ENCODE results near the gene AWAT1.
"Not testable (repeated sequence)": the region's sequence is repeated elsewhere in the genome, so short reads cannot be mapped to it uniquely, and the experiment has no call there.

The AWAT1 gene

GRCh38 chrX:70226048-70226447 is 8.4 kb upstream of the AWAT1 start:
- TF ChIP-seq, protein P1, sequence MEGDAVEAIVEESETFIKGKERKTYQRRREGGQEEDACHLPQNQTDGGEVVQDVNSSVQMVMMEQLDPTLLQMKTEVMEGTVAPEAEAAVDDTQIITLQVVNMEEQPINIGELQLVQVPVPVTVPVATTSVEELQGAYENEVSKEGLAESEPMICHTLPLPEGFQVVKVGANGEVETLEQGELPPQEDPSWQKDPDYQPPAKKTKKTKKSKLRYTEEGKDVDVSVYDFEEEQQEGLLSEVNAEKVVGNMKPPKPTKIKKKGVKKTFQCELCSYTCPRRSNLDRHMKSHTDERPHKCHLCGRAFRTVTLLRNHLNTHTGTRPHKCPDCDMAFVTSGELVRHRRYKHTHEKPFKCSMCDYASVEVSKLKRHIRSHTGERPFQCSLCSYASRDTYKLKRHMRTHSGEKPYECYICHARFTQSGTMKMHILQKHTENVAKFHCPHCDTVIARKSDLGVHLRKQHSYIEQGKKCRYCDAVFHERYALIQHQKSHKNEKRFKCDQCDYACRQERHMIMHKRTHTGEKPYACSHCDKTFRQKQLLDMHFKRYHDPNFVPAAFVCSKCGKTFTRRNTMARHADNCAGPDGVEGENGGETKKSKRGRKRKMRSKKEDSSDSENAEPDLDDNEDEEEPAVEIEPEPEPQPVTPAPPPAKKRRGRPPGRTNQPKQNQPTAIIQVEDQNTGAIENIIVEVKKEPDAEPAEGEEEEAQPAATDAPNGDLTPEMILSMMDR (conservative IDR thresholded peaks at IDR 0.05): no peak
- TF ChIP-seq ZFX (IDR thresholded peaks at IDR 0.05): no peak
- no peak overlapping the region for H3K27ac ChIP-seq

DNA sequence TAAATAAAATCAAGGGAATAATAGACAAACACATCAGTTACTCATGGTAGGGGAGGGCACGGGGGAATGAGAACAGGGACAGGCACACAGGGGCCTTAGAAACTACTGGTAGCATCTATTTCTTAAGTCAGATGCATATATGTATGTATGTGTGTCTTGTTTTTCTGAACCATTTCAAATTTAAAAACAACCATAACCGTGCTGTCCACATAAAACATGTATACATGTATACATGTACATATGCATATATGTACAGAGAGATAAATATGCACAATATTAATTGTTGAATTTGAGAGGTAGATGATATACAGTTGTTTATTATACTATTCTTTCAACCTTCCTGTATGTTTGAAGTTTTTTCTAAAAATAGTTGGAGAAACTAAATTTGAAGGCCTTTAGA is 7.8 kb upstream of the AWAT1 start:
- no peak for TF ChIP-seq ZFX (IDR thresholded peaks at IDR 0.05)
- TF ChIP-seq, protein P1 (conservative IDR thresholded peaks at IDR 0.05): no peak
- H3K27ac ChIP-seq: no peak overlapping the region

GRCh38 chrX:70231666-70232065 is 2.8 kb upstream of the AWAT1 start:
- TF ChIP-seq, protein P1 (conservative IDR thresholded peaks at IDR 0.05): no peak
- no peak for TF ChIP-seq ZFX (IDR thresholded peaks at IDR 0.05)

DNA sequence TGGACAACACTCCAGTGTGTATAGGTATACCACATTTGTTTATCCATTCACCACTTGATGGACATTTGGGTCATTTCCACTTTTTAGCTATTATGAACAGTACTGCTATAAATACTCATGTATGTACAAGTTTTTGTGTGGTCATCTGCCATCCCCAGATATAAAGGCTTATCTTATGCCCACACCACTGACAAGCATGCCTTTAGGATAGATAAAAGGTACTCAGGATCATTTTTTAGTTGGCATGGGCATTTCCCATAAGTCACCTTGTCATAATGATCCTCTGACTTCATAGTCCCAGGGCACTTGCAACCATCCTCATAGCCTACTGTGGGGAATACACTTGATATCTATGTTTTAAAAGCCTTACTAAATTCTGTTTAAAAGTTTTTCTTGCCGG is 6.3 kb downstream of the AWAT1 start:
- H3K27ac ChIP-seq: no peak overlapping the region
- TF ChIP-seq, protein P1 (conservative IDR thresholded peaks at IDR 0.05): no peak
- TF ChIP-seq ZFX (IDR thresholded peaks at IDR 0.05): no peak

More at GRCh38 chrX:70231666-70232065, 2.8 kb upstream of the AWAT1 start:
- no peak overlapping the region for H3K27ac ChIP-seq

GRCh38 chrX:70241501-70241900 is 7.0 kb downstream of the AWAT1 start:
- TF ChIP-seq, protein P1 (conservative IDR thresholded peaks at IDR 0.05): no peak
- no peak for TF ChIP-seq ZFX (IDR thresholded peaks at IDR 0.05)
- H3K27ac ChIP-seq: no peak overlapping the region

DNA sequence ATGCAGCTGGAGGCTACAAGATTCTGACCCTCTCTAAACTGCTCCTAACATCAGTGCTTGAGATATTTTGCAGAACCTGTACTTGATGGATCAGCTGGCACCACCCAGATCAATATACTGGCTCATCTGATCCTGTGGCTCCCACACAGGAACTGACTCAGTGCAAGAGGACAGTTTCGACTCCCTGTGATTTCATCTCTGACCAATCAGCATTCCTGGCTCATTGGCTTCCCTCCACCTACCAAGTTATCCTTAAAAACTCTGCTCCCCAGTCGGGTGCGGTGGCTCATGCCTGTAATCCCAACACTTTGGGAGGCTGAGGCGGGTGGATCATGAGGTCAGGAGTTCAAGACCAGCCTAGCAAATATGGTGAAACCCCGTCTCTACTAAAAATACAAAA is 9.1 kb downstream of the AWAT1 start:
- not testable (repeated sequence) for H3K27ac ChIP-seq

DNA sequence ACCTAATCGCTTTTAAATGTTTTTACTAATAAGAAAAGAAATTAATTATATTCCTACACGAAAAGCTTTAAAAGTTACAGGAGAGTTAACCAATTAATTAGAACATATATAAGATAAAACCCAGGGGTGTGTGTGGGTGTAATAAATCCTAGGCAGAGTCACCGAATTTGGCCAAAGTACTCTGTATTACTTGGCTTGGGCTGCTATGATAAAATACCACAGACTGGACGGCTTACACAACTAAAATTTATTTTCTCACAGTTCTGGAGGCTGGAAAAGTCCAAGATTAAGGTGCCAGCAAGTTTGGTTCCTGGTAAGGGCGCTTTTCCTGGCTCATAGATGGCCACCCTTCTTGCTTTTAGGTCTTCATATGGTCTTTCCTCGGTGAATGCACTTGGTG is 10.4 kb downstream of the AWAT1 start:
- no peak overlapping the region for H3K27ac ChIP-seq
- no peak for TF ChIP-seq ZFX (IDR thresholded peaks at IDR 0.05)
- TF ChIP-seq, protein P1 (conservative IDR thresholded peaks at IDR 0.05): no peak

GRCh38 chrX:70247252-70247651 is 12.8 kb downstream of the AWAT1 start:
- TF ChIP-seq ZFX (IDR thresholded peaks at IDR 0.05): no peak
- TF ChIP-seq, protein P1 (conservative IDR thresholded peaks at IDR 0.05): no peak
- H3K27ac ChIP-seq: peak overlapping the region; percentile 56; the same call in 1 of the 2 replicates
